ENCODE results near the gene AHCYL2.

DNA sequence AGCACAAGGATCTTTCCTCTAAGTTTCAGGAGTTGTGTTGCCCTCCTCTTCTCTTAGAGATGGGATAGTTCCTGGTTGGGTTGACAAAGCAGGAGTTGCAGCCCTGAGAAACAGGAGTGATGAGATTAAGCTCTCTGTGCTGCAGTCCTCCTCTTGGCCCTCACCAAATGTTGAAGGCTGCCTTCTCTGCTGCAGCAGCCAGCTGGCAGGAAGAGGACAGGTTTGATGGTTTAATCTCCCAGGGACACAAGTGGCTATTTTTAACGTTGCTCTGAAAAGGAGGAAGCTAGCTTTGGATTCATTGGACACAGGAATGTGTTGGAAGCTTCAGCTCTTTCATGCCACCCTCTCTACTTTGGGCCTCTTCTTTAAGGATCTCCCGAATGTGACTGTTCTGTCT, 218.8 kb downstream of the AHCYL2 start:
- TF ChIP-seq, protein P1, sequence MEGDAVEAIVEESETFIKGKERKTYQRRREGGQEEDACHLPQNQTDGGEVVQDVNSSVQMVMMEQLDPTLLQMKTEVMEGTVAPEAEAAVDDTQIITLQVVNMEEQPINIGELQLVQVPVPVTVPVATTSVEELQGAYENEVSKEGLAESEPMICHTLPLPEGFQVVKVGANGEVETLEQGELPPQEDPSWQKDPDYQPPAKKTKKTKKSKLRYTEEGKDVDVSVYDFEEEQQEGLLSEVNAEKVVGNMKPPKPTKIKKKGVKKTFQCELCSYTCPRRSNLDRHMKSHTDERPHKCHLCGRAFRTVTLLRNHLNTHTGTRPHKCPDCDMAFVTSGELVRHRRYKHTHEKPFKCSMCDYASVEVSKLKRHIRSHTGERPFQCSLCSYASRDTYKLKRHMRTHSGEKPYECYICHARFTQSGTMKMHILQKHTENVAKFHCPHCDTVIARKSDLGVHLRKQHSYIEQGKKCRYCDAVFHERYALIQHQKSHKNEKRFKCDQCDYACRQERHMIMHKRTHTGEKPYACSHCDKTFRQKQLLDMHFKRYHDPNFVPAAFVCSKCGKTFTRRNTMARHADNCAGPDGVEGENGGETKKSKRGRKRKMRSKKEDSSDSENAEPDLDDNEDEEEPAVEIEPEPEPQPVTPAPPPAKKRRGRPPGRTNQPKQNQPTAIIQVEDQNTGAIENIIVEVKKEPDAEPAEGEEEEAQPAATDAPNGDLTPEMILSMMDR (IDR thresholded peaks at IDR 0.05): no peak
- no peak for TF ChIP-seq TCF7L2 (IDR thresholded peaks at IDR 0.05; ENCODE audit: low read depth, low read length)
- no peak for TF ChIP-seq SIN3A (IDR thresholded peaks at IDR 0.05; ENCODE audit: borderline replicate concordance, insufficient read depth, low read depth, low read length)
